Tibial nerve (tissue), 4 donors: ENCODE data around the gene GPX6. TPM values are rescaled to one million over a fixed set of nuclear protein-coding genes. Genes with fewer than 3 reads are reported as not detected.
"Not testable (repeated sequence)": the region's sequence is repeated elsewhere in the genome, so short reads cannot be mapped to it uniquely, and the experiment has no call there.

ENCODE experiments used
- DNase-seq, 2 donors: peaks; one replicate each; pipeline ENCODE4 v3.0.0-alpha.2; 2019; ENCODE audit warnings: low spot score in 2 of 2
- H3K27ac ChIP-seq, 4 donors: fragments of 200-600 bp; sonication (generic) in 3 of 4; one replicate each; pipeline ENCODE4 v1.5.1; 2017 to 2019; ENCODE audit warnings: mild to moderate bottlenecking in 1 of 4
- H3K27me3 ChIP-seq, 2 donors: fragments of 200-600 bp; sonication (generic) in 1 of 2; one replicate each; pipeline versions ENCODE4 v1.5.1 to v1.6.0; 2017 to 2019
- H3K36me3 ChIP-seq, 3 donors: fragments of 200-600 bp; sonication (generic); one replicate each; pipeline ENCODE4 v1.5.1; 2018 to 2019
- H3K4me1 ChIP-seq, 4 donors: fragments of 200-600 bp; sonication (generic) in 3 of 4; one replicate each; pipeline ENCODE4 v1.5.1; 2017 to 2019
- H3K4me3 ChIP-seq, 4 donors: fragments of 200-600 bp; sonication (generic) in 3 of 4; one replicate each; pipeline ENCODE4 v1.5.1; 2017 to 2019; ENCODE audit warnings: mild to moderate bottlenecking in 1 of 4, moderate library complexity in 1 of 4
- H3K9me3 ChIP-seq, 4 donors: fragments of 200-600 bp; sonication (generic) in 3 of 4; one replicate each; pipeline ENCODE4 v1.5.1; 2017 to 2019
- EP300 ChIP-seq, 2 donors: sonication (generic); formaldehyde crosslinking; IDR thresholded peaks; one replicate each; pipeline ENCODE4 v1.6.1; 2017; ENCODE audit warnings: antibody characterized with exemption in 2 of 2, mild to moderate bottlenecking in 1 of 2
- POLR2A ChIP-seq, 2 donors: fragments of 450-650 bp; IDR thresholded peaks; one replicate each; pipeline ENCODE4 v1.6.1; 2017; ENCODE audit warnings: antibody characterized with exemption in 2 of 2, mild to moderate bottlenecking in 2 of 2, moderate library complexity in 2 of 2
- WGBS, 2 donors: methylation state at CpG; one replicate each; pipeline ENCODE4 v1.1.5; 2018; 5-methylcytosine and 5-hydroxymethylcytosine counted together
- total RNA-seq, 4 donors: library from RNA; depleted of rRNA; stranded (reverse); fragments of >200 nt; gene quantifications; one replicate each; pipeline ENCODE4 v1.1.0, GENCODE V29; 2016
- TF ChIP-seq, protein P1 (sequence below), 5 experiments: fragments of 200-600 bp in 3 of 5; fragments of 450-650 bp in 2 of 5; sonication (generic) in 3 of 5; IDR thresholded peaks; one replicate each; pipeline ENCODE4 v1.5.1; 2016 to 2019; ENCODE audit warnings: antibody characterized with exemption in 5 of 5, mild to moderate bottlenecking in 3 of 5, moderate library complexity in 2 of 5

GPX6 gene
- total RNA-seq, 4 donors from 2014 or later = not detected

DNA sequence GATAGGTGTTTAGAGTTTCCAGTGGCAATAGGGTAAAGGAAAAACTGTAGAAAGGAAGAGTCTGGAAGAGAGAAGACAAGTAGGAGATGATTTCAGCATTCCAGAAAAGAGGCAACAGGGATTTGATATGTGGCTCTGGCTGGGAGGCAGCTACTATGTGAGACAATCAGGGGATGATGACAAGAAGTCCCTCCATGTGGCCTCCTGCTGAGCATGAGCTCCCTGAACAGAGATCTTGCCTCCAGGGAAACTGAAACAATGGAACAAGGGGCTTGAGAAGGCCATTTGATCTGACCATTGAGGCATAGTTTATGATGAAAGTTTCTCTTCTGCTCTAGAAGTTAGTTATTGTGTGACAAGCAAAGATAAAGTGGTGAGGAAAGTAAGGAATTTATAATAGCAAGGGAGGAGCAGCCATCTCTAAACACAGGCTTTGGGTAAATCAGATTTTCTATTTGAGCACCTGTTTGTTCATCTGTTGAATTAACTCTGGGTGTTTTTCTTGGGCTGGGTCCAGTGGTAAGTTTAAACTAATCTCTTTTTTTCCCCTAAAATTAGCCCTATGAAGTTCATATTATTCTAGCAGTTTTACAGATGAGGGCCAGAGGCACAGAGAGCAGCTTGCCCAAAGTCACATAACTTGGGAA lies 7.1 kb upstream of the GPX6 start:
- Histone ChIP-seq H3K4me3 (no peak overlapping the region), H3K27me3 (peaks cover 0 to 12% of the 10 kb centered on the region in 2 donors), H3K9me3 (no peaks in the 10 kb centered on the region), H3K27ac (no peak overlapping the region), H3K4me1 (no peaks in the 10 kb centered on the region), H3K36me3 (no peaks in the 10 kb centered on the region)
- TF ChIP-seq POLR2A (IDR thresholded peaks at IDR 0.05) = no peak
- TF ChIP-seq, protein P1, sequence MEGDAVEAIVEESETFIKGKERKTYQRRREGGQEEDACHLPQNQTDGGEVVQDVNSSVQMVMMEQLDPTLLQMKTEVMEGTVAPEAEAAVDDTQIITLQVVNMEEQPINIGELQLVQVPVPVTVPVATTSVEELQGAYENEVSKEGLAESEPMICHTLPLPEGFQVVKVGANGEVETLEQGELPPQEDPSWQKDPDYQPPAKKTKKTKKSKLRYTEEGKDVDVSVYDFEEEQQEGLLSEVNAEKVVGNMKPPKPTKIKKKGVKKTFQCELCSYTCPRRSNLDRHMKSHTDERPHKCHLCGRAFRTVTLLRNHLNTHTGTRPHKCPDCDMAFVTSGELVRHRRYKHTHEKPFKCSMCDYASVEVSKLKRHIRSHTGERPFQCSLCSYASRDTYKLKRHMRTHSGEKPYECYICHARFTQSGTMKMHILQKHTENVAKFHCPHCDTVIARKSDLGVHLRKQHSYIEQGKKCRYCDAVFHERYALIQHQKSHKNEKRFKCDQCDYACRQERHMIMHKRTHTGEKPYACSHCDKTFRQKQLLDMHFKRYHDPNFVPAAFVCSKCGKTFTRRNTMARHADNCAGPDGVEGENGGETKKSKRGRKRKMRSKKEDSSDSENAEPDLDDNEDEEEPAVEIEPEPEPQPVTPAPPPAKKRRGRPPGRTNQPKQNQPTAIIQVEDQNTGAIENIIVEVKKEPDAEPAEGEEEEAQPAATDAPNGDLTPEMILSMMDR (IDR thresholded peaks at IDR 0.05) = no peak
- TF ChIP-seq EP300 (IDR thresholded peaks at IDR 0.05) = no peak
- DNase-seq = no peak

DNA sequence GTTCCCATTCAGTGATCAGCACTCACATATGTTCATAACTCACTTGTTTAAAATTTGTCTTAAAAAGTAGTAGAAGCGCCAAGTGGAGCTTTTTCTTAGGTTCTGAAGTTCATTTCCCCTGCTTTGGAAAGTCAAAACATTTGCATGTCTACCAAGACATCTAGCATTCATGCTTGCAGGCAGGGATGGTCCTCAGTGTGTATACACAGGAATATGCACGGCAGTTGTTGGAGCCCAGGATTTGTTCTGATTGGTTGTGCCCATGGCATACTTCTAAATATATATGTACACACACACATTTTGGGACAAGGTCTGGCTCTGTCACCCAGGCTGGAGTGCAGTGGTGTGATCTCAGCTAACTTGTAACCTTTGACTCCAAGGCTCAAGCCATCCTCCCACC lies 2.4 kb upstream of the GPX6 start:
- TF ChIP-seq EP300 (IDR thresholded peaks at IDR 0.05) (no peak), POLR2A (IDR thresholded peaks at IDR 0.05) (no peak)
- TF ChIP-seq, protein P1 (IDR thresholded peaks at IDR 0.05) = no peak
- DNase-seq = no peak
- Histone ChIP-seq H3K27ac (no peak overlapping the region), H3K9me3 (no peaks in the 10 kb centered on the region), H3K4me3 (no peak overlapping the region), H3K27me3 (no peaks in the 10 kb centered on the region), H3K4me1 (no peaks in the 10 kb centered on the region), H3K36me3 (no peaks in the 10 kb centered on the region)
- 76 to 79% methylated on average over 2 of the region's 2 CpGs for WGBS, 2 donors

DNA sequence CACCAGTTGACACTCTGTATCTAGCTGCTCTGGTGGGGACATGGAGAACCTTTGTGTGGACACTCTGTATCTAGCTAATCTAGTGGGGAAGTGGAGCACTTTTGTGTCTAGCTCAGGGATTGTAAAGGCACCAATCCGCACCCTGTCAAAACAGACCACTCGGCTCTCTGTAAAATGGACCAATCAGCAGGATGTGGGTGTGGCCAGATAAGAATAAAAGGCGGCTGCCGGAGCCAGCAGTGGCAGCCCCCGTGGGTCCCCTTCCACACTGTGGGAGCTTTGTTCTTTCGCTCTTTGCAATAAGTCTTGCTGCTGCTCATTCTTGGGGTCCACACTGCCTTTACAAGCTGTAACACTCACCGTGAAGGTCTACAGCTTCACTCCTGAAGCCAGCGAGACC lies 3.2 kb downstream of the GPX6 start:
- WGBS, 2 donors = 79 to 85% methylated on average over 8 of the region's 8 CpGs

DNA sequence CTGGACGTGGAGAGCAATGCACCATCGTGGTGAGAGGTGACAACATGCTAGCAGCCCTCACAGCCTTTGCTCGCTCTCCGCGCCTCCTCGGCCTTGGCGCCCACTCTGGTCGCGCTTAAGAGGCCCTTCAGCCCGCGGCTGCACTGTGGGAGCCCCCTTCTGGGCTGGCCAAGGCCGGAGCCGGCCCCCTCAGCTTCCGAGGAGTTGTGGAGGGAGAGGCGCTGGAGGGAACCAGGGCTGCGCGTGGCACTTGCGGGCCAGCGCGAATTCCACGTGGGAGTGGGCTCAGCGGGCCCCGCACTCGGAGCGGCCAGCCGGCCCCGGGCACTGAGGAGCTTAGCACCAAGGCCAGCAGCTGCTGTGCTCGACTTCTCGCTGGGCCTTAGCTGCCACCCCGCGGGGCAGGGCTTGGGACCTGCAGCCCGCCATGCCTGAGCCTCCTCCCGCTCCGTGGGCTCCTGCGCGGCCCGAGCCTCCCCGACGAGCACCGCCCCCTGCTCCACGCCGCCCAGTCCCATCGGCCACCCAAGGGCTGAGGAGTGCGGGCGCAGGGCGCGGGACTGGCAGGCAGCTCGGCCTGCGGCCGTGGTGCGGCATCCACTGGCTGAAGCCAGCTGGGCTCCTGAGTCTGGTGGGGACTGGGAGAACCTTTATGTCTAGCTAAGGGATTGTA lies 3.8 kb downstream of the GPX6 start:
- H3K36me3 ChIP-seq = no peaks in the 10 kb centered on the region
- H3K4me3 ChIP-seq = no peak overlapping the region
- no peaks in the 10 kb centered on the region for H3K27me3 ChIP-seq
- H3K4me1 ChIP-seq = no peaks in the 10 kb centered on the region
- H3K9me3 ChIP-seq = peaks cover 0 to 3% (median 0%) of the 10 kb centered on the region in 4 donors
- TF ChIP-seq, protein P1 (IDR thresholded peaks at IDR 0.05) = no peak
- no peak for TF ChIP-seq EP300 (IDR thresholded peaks at IDR 0.05)
- TF ChIP-seq POLR2A (IDR thresholded peaks at IDR 0.05) = no peak
- no peak overlapping the region for H3K27ac ChIP-seq
- DNase-seq = no peak
- 95 to 96% methylated on average over 19 to 28 of the region's 51 CpGs for WGBS, 2 donors

More for the DNA sequence above, 3.2 kb downstream of the GPX6 start:
- H3K4me1 ChIP-seq, H3K36me3 ChIP-seq, DNase-seq, H3K27ac ChIP-seq, H3K4me3 ChIP-seq, H3K27me3 ChIP-seq, H3K9me3 ChIP-seq: not testable (repeated sequence)

DNA sequence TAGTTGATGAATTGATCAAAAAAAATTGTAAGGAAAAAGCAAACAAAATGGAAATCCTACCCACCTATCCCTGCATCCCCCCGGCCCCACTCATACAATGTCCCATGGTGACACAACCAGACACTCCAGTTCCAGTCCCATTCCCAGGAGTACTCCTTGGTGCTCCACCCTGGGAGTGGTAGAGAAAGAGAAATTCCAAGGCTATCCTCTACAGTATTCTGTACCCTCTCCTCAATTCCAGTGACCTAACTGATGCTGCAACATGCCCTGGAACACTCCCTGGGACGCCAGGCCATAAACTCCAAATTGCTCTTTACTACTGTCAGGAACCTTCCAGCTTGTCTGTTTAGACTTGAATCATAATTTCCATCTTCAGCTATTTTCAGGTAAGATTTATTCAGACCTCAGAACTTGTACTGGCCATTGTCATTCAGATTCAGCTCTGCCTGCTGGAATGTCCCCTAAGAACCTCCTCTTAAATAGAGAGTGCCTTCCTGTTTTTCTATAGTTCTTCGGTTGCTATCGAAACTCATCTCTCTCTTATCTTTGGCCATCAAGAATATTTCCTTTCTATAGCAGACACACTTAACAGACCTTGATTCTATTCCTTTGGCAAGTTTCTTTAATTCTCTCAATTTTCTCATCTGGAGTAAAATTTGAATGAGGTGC lies 8.7 kb downstream of the GPX6 start:
- TF ChIP-seq, protein P1 (IDR thresholded peaks at IDR 0.05) = no peak
- TF ChIP-seq POLR2A (IDR thresholded peaks at IDR 0.05) = no peak
- TF ChIP-seq EP300 (IDR thresholded peaks at IDR 0.05) = no peak

More for the DNA sequence above, 8.7 kb downstream of the GPX6 start:
- Histone ChIP-seq H3K27me3 (no peaks in the 10 kb centered on the region), H3K27ac (no peak overlapping the region), H3K4me3 (no peak overlapping the region), H3K9me3 (peaks cover 0 to 3% (median 0%) of the 10 kb centered on the region in 4 donors), H3K4me1 (no peaks in the 10 kb centered on the region), H3K36me3 (no peaks in the 10 kb centered on the region)
- WGBS, 2 donors = 63 to 71% methylated on average over 4 of the region's 4 CpGs
- DNase-seq = no peak
